Stimulated activated CD4-positive, alpha-beta T cell treated with anti-CD3 and anti-CD28 coated beads, Interleukin-4, amount 100 ng/mL, for 24 hours (primary cell): ENCODE results near the gene ST6GALNAC5.
"Not testable (repeated sequence)": the region's sequence is repeated elsewhere in the genome, so short reads cannot be mapped to it uniquely, and the experiment has no call there.

Experiments used
- DNase-seq: peaks from one replicate; pipeline ENCODE4 v3.0.0-alpha.2; 2020

Gene ST6GALNAC5

DNA sequence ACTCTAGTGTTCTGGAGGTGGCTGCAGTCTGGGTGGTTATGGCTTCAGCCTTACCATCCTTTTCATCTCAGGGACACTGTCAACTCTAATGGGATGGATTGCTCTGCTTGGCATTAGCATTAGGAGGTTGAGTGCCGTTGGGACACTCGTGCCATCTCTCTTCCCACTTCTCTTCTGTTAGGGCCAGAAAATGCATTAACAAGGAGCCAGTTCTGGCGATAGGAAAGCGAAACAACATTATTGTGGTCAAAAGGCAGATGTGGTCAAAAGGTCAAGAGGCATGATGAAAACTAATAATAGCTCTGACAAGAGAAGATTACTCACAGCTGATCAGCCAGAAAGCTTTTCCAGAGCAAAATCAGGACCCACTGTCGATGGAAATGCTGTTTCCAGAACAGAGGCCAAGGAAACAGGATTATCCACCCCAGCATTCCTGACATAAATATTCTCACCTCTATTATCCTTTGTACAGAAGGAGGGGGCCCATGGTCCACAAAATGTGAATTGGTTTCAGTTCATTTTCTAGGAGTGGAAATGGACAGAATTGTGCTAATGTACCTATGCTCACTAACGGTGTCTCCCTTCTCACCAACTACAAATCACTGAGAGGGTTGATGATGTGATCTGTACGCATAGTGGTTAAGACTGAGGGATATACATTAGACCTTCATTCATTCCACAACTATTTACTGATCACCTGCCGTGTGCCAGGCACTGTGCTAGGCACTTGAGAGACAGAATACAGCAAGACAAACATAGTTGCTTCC is 72.0 kb downstream of the ST6GALNAC5 start:
- DNase-seq: no peak

DNA sequence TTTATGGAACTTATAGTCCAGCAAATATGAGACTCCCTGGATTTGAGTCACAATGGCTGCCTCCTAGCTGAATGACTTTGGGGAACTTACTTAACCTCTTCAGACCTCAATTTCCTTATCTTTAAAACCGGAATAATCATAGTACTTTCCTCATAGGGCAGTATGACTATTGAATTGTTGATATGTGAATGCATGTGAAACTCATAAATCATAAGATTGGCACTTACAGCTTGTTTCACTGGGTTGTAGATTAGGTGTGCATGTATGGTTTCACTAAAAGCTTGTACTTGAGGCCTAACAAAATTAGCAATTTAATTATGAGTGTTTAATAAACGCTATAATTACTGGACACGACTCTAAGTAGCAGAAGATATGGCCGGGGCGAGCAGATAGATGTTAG is 72.5 kb downstream of the ST6GALNAC5 start:
- DNase-seq: no peak

DNA sequence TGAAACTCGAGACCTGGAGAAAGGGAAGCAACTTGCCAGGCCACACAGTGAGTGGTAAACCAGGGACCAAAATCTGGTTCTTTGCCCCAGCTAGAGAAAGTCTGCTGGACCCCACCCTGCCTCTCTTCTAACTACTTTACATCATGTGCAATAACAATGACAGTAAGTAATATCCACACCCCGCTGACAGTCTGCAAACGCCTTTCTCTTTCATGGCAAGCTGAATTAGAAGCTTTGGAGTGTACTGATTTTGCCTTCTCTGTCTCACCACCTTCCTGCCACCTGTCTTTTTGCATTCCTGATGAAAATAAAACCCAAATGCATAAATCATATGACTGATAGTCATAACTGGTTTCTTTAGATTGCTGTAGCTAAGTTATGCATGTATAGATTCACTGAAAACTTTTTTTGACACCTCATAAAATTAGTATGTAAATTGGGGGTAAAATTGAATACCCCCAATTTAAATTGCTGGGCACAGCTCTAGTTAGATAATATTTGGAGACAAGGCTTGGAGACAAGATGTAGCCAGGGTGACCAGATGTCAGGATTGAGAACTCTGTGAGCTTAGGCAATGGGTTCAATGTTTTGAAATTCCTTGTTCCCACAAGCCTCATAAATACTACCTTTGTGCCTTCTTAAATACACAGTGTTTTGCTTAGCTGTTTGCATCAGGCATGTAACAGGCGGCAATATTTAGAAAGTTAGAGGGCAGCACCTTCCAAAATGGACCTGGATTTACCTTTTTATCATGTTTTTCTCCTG is 73.5 kb downstream of the ST6GALNAC5 start:
- DNase-seq: no peak

DNA sequence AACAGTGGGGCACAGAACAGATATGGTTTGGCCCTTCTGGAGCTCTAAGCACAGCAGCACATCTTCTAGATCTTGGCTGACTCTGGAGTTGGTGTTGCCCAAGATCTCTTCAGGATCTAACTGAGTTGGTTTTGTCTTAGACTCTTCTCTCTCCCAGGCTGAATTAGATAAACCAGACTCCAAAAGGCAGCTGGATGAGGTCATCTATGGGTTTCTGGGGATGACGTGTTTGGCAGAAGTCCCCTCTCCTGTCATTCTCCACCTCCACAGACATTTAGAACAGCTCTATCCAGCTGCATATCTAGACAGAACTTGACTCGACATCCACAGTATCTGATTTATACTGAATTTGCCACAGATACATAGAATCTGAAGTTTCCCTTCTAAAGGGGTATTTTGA is 75.3 kb downstream of the ST6GALNAC5 start:
- no peak for DNase-seq

DNA sequence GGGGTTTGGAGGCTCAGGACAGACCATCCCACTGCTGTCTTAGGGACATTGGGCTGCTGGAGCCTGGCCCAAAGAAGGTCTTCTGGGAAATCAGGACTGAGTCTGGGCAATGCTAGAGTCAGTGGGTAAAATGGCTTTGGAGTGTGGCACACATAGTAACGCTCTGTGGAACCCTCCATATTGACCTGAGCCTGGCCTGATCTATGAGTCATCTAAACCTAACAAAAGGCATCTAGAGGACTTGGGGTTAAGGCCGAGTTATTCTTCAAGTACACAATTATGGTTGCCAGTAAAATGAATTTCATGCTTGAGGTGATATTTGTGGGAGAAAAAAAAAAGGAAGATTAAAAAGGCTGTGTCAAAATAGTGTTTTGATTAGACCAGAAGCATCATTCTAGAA is 77.7 kb downstream of the ST6GALNAC5 start:
- DNase-seq: no peak

DNA sequence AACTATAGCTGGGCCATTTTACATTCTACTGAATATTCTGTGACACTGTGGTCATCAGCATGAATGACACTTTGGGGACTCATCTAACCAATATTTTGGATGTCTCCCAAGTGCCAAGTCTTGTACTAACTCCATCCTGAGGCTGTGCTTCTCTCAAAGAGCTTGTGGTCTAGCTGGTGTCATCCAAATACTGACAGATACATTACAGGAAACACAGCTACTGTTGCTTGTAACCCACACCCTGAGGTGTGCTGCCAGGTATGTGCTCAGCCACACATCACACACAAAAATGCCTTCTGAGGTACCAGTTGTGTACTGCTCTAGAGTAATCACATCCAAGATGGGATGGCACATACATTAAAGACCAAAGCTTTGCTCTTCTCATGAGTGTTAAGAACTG is 81.6 kb downstream of the ST6GALNAC5 start:
- DNase-seq: no peak

DNA sequence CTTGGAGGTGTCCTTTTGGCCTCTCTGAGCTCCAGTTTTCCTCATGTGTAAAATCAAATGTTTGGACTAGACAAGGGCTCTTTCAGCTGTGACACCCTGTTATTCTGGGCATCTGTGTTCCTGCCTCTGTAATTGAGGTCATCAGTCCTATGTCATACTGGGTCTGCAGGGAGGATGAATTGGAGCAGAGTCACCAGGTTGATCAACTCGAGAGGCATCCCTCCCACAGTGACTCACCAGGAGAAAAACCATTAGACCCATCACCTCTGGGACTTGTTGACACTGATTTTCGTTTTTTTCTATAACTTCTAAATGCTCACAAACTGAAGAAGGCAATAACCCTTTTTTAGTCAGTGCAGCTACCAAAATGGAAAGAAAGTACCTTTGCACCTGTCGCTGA is 82.2 kb downstream of the ST6GALNAC5 start:
- DNase-seq: no peak

DNA sequence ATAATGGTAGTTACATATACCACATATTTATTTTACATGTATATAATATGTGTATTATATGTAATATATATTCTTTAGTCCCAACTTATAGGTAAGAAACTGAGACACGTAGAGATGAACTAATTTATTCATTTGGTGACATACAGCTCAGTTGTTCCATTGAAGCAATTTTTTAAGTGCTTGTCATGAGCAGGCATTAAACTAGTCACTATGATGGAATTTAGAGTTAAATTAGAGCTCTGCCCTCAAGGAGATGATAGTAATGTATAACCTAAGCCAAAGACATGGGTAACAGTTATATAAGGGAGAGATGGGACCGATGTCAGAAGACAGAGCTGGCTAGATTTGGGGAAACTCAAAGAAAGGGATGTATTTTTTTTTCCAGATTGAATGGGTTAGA is 83.0 kb downstream of the ST6GALNAC5 start:
- no peak for DNase-seq

DNA sequence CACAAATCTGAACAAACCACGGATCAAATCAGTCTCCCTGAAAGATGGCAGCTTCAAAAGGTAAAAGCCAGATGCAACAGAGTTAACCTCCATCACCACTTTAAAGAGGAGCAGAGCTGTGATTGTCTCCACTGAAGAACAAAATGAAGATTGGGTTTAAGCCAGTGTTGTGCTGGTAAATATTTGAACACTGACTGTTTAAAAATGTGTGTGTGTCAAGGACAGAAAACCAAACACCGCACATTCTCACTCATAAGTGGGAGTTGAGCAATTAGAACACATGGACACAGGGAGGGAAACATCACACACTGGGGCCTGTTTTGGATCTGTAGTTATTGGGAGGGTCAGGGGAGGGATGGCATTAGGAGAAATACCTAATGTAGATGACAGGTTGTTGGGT is 83.9 kb downstream of the ST6GALNAC5 start:
- no peak for DNase-seq

DNA sequence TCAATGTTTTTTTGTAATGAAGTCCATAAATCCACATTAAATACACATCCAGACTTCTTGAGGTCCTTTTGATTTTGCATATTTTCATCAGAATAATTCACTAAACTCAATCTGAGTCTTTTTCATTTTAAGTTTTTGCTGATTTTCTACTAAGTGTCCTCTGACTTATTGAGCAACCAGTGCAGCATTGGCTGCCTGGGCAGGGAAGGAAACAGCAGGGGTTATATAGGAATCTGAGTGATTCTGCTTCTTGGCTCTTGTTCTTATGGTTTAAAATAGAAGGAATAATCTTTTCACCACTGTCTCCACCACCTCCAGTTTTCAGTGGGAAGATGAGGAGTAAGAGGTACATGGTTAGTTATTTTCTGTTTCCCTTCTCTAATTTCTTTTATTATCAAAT is 88.4 kb downstream of the ST6GALNAC5 start:
- DNase-seq: no peak

DNA sequence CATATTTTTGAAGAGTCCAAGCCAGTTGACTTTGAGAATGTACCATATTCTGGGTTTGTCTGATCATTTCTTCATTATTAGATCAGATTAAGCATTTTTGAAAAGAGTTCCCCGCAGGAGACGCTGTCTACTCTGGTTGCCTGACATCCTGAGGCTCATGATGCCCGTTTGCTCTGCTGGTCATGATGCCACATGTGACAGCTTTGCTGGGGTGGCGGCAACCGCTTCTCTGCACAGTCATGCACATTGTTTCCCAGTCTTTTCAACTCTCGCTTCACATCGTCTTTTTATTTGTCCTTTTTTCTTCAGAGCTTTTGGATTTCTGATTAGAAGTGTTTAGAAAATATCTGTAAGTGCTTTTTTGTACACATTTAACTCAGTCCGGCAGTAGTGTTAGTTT is 90.7 kb downstream of the ST6GALNAC5 start:
- DNase-seq: no peak

DNA sequence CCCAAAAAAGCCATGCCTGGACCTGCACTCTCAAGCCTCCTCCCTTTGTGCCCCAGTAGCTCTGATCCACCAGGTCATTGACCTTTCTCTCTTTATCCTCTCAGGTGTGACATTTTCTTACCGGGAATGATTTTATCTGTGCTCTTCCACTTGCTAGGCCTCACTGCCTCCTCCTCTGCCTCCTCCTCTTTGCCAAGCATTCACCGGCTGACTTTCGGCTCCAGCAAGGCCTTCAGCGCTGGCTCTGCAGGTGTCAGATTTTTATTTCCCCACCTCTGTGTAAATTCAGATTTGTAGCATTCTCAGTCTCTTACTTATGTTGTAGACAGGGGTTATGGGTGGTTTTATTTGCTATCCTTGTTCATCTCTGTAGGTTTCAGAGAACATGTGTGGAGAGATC is 91.5 kb downstream of the ST6GALNAC5 start:
- no peak for DNase-seq

DNA sequence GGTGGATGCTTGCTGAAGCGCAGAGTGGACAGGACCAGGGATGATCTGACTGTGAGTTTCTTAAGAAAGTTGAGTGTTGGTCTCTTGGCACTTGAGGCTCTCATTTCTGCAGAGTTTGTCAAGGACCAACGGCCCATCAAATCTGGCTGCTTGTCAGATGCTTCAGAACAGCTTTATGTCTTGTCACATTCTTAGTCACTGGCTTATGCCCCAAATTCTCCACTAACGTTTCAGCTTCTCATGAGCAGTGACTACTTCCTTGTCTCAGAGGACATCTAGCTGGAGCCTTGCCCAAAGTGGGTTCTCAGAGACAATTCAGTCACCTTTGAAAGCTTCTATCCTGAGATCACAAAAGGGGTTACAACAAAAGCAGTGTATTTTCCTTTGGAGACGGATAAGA is 92.3 kb downstream of the ST6GALNAC5 start:
- no peak for DNase-seq

DNA sequence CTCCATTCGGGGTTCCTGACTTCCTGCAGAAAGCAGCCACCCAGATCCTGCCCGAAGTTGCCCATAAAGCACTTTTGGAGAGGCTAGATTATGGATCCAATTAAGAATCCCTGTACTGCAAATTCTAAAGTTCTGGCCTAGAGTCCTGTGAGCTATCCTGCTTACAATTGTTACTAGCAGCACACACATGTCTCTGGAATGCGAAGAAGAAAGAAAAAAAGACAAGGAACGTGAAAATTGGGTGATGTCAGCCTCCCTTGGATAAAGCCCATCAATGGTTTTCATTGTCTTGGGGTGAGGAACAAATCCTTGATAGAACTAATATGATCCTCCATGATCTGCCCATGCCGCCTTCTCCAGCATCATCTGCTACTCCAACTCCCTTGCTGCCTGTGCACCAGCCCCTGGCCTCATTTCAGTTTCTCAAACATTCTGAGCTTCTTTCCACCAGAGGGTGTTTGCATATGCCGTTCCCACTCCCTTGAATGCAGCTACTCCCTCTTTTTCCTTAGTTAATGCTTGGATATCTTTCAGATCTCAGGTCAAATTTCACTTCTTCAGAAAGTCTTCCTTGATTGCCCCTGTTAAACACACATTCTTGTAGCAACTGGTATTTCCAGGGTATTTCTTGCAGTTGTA is 94.0 kb downstream of the ST6GALNAC5 start:
- DNase-seq: no peak

DNA sequence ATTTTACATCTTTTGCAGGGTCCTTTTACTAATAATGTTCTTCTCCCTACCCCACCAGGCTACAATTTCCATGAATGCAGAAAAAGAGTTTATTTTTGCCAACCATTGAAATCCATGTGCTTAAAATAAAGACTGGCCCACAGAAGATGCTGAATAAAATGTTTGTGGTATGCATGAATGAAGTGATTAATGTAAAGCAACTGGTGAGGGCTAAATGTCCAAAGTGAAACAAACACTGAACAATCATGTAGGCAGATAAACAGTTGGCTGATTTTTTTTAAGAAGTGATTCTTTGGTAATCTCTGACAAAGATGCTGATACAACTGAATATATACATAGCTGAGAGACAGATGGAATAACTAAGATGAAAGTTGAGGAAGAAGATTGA is 94.5 kb downstream of the ST6GALNAC5 start:
- DNase-seq: no peak

DNA sequence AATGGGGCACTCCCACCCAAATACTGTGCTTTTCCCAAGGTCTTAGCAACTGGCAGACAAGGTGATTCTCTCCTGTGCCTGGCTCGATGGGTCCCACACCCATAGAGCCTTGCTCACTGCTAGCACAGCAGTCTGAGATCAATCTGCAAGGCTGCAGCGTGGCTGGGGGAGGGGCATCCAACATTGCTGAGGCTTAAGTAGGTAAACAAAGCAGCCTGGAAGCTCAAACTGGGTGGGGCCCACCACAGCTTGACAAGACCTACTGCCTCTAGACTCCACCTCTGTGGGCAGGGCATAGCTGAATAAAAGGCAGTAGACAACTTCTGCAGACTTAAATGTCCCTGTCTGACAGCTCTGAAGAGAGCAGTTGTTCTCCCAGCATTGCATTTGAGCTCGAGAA is 114.0 kb downstream of the ST6GALNAC5 start:
- not testable (repeated sequence) for DNase-seq

DNA sequence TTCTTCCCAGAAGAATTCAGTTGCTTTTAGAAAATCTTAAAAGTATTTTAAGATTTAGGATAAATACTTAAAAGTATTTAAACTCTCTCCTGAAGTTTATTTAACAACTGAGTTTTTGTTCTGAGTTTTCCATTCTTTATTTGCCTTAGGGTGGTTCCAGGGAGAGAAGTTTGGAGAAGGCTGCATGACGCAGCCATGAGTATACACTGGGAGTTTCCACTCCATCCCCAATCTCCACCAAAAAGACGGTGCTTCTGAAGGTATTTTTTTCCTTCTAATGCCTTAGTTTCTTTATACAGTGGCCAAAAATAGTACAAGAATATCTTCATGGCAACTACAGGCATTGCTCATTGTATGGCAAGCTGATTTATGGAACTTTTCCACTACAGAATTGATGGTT is 122.7 kb downstream of the ST6GALNAC5 start:
- DNase-seq: no peak

DNA sequence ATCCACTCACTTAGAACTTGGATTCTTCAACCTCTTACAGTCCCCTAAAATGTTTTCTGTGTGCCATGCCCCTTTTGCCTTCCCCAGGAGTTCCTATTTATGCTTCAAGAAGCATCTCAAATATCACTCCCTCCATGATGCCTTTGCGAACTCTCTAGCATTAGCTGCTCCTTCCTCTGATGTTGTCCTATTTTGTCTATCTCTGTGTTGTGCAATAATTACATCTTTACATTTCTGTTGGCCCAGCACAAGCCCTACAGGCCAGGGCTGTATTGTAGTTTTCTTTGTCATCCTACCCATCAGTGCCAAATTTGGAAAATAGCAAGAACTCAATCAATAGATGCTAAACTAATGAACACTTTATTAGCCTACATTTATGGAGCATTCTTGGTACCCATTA is 125.8 kb downstream of the ST6GALNAC5 start:
- no peak for DNase-seq

DNA sequence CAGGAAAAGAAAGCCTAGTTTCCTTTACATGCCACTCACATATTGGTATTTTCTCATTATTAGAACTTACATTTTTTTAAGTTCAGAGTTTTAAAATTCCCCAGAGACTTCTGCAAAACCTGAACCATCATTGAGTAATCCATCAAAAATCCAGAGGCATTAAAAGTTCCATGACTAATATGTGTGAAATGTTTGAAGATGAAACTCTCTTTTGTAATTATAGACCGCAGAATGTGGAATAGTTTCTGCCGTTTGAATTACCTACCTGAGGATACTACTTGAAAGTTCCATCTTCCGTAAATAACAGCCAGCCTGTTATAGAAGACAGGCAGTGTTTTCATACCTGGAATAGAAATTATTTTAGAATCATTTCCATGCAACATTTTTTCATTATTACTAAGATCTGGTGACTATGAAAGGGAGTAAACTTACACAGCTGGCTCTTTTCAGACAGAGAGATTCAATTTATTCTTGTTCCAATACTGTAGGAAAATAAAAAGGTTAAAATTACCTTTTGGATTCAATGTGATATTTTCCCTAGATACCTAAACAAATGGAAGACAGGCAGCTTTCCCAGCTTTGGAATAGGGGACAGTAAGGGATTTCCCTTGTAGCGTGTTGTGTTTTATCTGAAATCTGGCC is 131.4 kb downstream of the ST6GALNAC5 start:
- no peak for DNase-seq

DNA sequence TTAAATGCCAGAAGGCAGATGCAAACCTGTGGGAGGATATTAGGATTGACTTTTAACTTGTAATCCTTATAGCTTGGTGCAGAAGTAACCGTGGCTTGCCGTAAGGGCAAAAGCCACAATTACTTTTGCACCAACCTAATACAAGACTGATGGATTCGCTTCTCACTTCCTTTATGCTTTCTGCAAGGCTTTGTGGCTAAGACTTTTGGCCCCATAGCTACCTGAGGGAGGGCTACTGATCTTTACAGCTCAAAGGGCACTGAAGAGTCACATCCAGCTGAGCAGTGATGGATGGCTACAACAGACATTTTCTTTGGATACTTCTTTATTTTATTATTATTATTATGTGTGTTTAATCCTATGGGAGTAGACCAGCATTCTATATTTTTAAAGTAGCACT is 140.4 kb downstream of the ST6GALNAC5 start:
- DNase-seq: no peak

DNA sequence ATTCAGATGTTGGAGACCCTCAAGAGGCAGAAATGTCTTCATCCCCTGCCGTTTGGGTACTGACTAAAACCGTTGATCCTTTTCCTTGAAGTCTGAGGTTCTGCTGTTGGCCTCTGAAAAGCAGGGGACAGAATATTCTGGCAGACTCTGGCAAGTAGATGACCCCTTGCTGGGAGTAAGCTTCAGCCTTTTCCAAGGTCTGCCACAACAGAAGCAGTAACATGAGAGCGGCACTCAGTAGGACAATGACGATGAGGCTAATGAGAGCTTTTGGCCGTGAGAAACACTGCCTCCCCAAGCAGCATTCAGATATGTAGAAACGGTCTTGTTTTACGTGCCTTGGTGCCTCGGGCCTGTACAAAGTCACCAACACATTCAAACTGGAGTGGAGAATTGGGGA is 143.7 kb downstream of the ST6GALNAC5 start:
- no peak for DNase-seq

DNA sequence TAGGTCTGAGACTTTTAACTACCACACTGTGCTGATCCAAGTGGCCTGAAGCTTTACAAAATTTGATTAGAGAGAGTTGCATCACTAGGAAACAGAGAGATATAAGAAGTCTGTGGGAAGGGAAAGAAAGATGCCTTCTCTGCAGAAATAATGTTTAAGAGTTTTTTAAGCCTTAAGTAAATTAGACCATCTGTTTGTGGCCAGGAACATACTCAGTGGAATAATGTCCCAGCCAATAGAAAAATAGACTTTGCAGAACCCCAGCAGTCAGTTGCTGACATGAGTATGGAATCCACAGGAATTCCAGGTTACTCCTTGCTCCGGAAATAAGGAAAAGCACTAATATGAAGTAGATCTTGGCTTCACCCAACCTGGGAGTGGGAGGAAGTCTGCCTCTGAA is 144.8 kb downstream of the ST6GALNAC5 start:
- no peak for DNase-seq

DNA sequence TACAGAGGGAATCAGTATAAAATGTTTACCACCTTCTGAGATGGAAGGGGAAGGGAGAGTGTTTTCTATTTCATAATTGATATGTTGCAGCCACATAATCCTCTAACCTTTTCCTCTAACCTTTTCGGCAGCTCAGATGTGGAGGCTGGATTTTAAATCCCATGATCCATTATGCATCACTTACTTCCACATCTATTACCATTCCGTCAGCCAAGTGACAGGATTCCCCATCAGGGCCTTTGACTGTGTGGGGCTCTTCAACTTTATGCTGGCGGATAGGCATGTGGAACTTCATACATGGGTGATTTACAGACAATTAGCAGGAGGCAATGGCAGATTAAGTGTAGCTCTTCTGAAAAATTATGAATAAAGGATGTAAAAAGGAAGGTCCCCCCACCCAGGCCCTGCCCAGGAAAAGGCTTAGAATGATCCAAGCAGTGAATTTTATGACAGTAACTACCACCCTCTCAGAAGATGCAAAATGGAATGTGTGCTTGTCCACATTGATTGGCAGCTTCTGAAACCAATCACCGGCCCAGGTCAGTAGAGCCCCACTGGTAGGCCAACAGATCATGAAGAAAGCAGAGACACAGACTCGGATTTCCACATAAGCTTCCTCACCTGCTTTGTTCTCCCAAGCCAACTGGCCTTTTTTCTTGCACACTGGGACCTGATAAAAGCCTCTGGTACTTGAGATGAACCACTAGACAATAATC is 147.0 kb downstream of the ST6GALNAC5 start:
- no peak for DNase-seq
